Activated T-cell treated with anti-CD3 and anti-CD28 coated beads, Interleukin-2, amount 50 U/mL, for 4 hours (primary cell): ENCODE measurements around the gene PFDN5. TPM values are rescaled to one million over a fixed set of nuclear protein-coding genes. Genes with fewer than 3 reads are reported as not detected.
"Not testable (repeated sequence)": the region's sequence is repeated elsewhere in the genome, so short reads cannot be mapped to it uniquely, and the experiment has no call there.

Source experiments
- ATAC-seq, 2 donors: fragments of 200-7000 bp; cut with Tn5 transposase; one replicate each; pipeline ENCODE4 v1.10.0; 2021
- DNase-seq: peaks from one replicate; pipeline ENCODE4 v3.0.0-alpha.2; 2020
- H3K27me3 Mint-ChIP-seq: one replicate; pipeline ENCODE4 v1.8.0; 2021; ENCODE audit warnings: low read depth, mixed read lengths
- H3K36me3 Mint-ChIP-seq: one replicate; pipeline ENCODE4 v1.8.0; 2022; ENCODE audit warnings: mixed read lengths; ENCODE audit not compliant: insufficient read depth
- H3K4me1 Mint-ChIP-seq: one replicate; pipeline ENCODE4 v1.8.0; 2021; ENCODE audit warnings: low read depth, mixed read lengths
- H3K4me3 Mint-ChIP-seq: one replicate; pipeline ENCODE4 v1.8.0; 2021; ENCODE audit warnings: mild to moderate bottlenecking, moderate library complexity, mixed read lengths
- H3K9me3 Mint-ChIP-seq: one replicate; pipeline ENCODE4 v1.8.0; 2021; ENCODE audit warnings: mixed read lengths
- total RNA-seq, 3 donors: library from RNA; stranded (reverse); gene quantifications; one replicate each; pipeline ENCODE4 v1.2.1, GENCODE V29; 2021

PFDN5 gene
- total RNA-seq, 3 donors from 2014 or later = 393 to 403 (median 400) TPM

DNA sequence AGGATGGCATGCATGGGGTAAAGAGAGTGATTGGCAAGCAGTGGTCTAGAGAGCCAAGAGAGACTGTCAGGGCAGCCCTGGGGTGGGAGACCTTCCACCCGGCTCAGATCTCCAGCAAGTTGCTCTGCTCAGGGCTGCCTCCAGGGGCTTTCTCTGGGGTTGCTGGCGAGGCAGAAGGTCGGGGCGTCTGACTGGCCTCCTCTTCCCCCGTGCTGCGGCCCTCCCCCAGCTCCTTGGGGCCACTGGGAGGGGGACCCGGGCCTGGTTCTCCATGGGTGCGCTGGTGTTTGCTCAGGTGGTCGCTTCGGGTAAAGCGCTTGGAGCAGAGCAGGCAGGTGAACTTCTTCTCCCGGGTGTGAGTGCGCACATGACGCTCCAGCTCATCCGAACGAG lies 32.7 kb downstream of the PFDN5 start:
- peaks cover 18% of the 10 kb centered on the region for H3K4me1 Mint-ChIP-seq
- no peak for DNase-seq
- H3K36me3 Mint-ChIP-seq = no peaks in the 10 kb centered on the region
- H3K4me3 Mint-ChIP-seq = no peak overlapping the region
- no peaks in the 10 kb centered on the region for H3K9me3 Mint-ChIP-seq
- H3K27me3 Mint-ChIP-seq = peaks cover under 1% of the 10 kb centered on the region
- no peak for ATAC-seq

DNA sequence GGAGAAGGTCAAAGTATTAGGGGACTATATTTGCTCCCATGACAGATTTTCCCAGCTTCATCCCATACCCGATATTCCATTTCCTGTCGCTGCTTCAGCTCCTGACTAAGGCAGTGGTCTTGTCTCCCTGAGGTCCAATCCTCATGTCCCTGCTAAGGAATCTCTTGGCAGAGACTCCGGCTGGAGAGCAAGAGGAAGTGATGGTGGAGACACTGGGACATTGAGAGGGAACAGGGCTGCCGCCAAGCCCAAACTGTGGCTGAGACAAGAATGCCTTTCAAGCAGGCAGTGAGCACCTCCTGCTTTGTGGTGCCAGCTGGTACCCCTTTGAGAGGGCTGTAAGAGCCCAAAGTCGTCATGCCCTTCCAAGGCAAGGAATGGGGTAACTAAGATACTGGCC lies 35.3 kb downstream of the PFDN5 start:
- Mint-ChIP-seq H3K9me3 (no peaks in the 10 kb centered on the region), H3K27me3 (peaks cover 16% of the 10 kb centered on the region), H3K4me1 (peaks cover 5% of the 10 kb centered on the region), H3K36me3 (no peaks in the 10 kb centered on the region), H3K4me3 (no peak overlapping the region)
- ATAC-seq (no peak), DNase-seq (no peak)

DNA sequence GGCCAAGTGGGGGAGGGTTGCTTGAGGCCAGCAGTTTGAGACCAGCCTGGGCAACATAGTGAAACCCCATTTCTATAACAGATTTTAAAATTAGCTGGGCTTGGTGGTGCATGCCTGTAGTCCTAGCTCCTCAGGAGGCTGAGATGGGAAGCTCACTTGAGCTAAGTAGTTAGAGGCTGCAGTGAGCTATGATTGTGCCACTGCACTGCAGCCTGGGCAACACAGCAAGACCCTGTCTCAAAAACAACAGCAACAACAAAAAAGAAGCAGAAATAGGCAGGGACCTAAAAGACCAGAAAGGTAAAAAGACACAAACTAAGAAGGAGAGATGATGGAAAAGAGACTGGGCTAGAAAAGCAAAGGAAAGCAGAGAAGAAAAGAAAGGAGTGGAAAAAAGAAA lies 37.0 kb downstream of the PFDN5 start:
- H3K36me3 Mint-ChIP-seq, DNase-seq, ATAC-seq, H3K4me3 Mint-ChIP-seq, H3K9me3 Mint-ChIP-seq, H3K4me1 Mint-ChIP-seq: not testable (repeated sequence)
- peaks cover 28% of the 10 kb centered on the region for H3K27me3 Mint-ChIP-seq

DNA sequence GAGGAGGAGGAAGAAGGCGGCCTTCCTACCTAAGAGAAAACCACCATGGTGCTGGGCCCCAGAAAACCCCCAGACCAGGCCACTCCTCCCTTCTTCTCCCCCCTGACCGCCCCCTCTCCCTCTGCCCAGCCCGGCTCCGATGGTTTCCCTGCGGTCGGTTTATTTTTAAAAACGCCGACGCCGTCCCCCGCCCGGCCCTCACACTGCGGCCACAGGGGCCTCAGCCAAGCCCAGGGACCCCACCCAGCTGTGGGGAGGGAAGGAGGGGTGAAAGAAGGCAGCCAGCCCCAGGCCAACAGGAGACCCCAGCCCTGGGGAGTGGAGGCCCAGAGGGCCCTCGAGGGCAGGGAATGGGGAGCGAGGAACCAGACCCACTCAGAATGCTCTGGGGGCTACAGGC lies 37.4 kb downstream of the PFDN5 start:
- H3K4me1 Mint-ChIP-seq = no peaks in the 10 kb centered on the region
- H3K9me3 Mint-ChIP-seq = no peaks in the 10 kb centered on the region
- no peak overlapping the region for H3K4me3 Mint-ChIP-seq
- peaks cover 32% of the 10 kb centered on the region for H3K27me3 Mint-ChIP-seq
- no peak for DNase-seq
- no peak for ATAC-seq
- no peaks in the 10 kb centered on the region for H3K36me3 Mint-ChIP-seq

DNA sequence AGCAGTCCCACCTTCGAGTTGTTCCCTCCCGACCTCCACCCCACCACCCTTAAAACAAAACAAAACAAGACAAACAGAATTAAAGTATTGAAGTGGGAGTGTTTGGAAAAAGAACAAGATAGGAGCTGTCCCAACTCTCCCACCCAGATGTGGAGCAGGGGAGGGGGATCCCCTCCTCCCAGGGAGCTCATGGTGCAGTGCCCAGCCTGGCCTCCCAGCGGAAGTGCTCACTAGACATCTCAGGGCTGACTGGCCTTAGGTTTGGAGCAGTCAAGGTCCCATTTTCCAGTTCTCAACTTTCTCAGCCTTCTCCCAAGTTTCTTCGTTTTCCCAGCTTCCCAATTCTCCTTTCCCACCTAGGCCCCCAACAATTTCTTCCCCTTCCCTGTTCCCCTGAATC lies 37.9 kb downstream of the PFDN5 start:
- Mint-ChIP-seq H3K36me3 (no peaks in the 10 kb centered on the region), H3K27me3 (peaks cover 36% of the 10 kb centered on the region), H3K4me3 (no peak overlapping the region), H3K4me1 (no peaks in the 10 kb centered on the region), H3K9me3 (no peaks in the 10 kb centered on the region)
- ATAC-seq = no peak
- DNase-seq = no peak

DNA sequence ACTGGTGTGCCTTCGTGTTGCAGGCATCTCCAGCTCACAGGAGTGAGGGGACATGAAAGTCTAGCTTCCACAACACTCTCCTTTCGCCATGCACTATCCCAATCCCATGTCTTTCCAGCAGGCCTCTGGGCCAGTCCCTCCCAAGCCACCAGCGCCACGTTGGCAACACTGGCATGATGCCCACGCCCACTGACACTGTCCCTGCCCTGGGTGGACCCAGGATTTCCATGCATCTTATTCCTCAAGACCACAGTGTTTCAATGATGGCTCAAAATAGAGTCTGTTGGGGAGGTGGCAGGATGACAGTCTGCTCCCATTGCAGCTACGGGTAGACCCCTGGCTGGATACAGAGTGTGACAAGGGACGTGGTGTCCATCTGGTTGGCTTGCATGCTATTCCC lies 38.5 kb downstream of the PFDN5 start:
- no peak overlapping the region for H3K4me3 Mint-ChIP-seq
- H3K36me3 Mint-ChIP-seq = no peaks in the 10 kb centered on the region
- ATAC-seq (no peak), DNase-seq (no peak)
- no peaks in the 10 kb centered on the region for H3K9me3 Mint-ChIP-seq
- H3K4me1 Mint-ChIP-seq = no peaks in the 10 kb centered on the region
- H3K27me3 Mint-ChIP-seq = peaks cover 39% of the 10 kb centered on the region

DNA sequence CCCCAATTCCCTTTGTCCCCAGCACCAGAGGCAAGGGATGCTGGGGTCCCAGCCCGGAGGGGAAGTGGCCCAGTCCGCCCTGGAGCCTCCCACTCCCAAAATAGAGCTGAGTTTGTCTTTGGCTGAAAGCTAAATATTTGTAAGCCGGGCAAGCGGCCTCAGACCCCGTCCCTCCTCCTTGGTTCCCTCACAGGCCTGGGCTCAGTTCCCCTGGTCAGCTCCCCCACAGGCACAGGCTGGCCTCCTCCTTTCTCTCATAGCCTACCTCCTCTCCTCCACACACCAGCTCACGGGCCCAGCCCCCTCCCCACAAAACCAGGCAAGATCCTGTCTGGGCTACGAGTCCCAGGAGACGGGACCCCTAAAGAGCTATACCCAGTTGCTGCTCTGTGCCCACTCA lies 39.5 kb downstream of the PFDN5 start:
- no peak for ATAC-seq
- no peaks in the 10 kb centered on the region for H3K9me3 Mint-ChIP-seq
- peaks cover 40% of the 10 kb centered on the region for H3K27me3 Mint-ChIP-seq

DNA sequence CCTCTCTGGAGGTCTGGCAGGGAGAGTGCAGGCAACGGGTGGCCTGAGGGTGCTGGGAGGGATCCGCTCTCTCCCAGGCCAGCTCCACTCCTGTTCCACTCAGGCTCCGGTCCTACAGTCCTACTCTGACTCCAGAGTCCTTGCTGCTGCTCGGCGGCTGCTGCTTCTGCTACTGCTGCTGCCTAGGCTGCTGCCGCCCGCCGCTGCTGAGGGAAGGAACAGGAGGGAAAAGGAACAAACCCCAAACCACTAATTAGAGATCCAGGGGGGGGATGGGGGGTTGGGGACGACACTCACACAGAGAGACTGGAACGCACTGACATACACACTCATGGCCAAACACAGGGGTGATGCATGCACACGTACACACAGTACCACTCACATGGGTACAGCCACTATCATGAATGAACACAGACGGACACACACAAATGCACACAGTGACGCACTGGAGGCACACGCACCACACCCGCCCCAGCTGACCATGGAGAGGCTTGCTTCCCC lies 40.9 kb downstream of the PFDN5 start, which contains the start of gene SP7:
TSS of gene SP7 (minus strand) at position 174 of the 501 bp plus-strand sequence. CDS start 708 bp downstream, outside the sequence.
- DNase-seq = no peak
- Mint-ChIP-seq H3K36me3 (no peaks in the 10 kb centered on the region), H3K9me3 (no peaks in the 10 kb centered on the region), H3K27me3 (peaks cover 41% of the 10 kb centered on the region), H3K4me1 (peaks cover 2% of the 10 kb centered on the region), H3K4me3 (no peak within 1 kb of the TSS)
- ATAC-seq = no peak

More for the DNA sequence above, 39.5 kb downstream of the PFDN5 start:
- Mint-ChIP-seq H3K4me3 (no peak overlapping the region), H3K36me3 (no peaks in the 10 kb centered on the region), H3K4me1 (no peaks in the 10 kb centered on the region)
- DNase-seq = no peak

DNA sequence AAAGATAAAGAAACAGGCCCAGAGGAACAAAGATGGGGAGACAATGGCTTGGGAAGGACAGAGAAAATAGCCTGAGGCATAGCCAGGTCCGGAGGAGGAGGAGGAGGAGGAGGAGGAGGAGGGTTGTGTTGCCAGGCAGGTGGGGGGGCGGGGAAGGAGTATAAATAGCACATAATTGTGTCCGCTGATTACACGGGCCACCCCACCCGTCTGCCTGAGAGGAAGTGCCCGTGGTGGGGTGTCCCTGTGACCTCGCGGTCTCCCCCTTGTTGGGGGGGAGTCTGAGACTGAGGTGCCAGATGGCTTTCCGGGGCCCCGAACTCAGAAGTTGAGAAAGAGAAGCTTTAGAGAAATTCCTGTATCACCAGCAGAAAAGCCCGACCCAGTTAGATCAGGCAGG lies 42.7 kb downstream of the PFDN5 start:
- ATAC-seq (no peak), DNase-seq (no peak)
- Mint-ChIP-seq H3K4me3 (no peak overlapping the region), H3K27me3 (peaks cover 41% of the 10 kb centered on the region), H3K9me3 (no peaks in the 10 kb centered on the region), H3K4me1 (peaks cover 2% of the 10 kb centered on the region), H3K36me3 (no peaks in the 10 kb centered on the region)

DNA sequence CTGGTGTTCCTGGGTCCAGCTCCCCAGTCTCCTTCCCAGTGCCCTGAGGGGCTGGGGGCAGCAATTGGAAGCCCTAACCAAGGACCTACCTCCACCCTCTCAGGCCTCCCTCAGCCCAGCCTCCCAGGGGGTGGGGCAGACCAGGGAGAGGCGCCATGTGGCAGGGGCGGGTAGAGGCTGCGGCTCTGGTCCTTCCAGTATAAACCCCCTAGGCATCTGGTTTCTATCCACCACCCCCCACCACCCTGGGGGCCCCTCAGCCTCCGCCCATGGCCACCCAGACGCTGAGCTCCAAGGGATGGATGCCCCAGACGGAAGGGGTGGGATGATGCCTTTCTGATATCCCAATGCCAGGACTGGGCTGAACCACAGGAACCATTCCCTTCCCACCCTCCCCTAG lies 43.6 kb downstream of the PFDN5 start:
- no peak for ATAC-seq
- no peak for DNase-seq
- no peaks in the 10 kb centered on the region for H3K9me3 Mint-ChIP-seq
- peaks cover 33% of the 10 kb centered on the region for H3K27me3 Mint-ChIP-seq
- no peak overlapping the region for H3K4me3 Mint-ChIP-seq
- no peaks in the 10 kb centered on the region for H3K36me3 Mint-ChIP-seq
- H3K4me1 Mint-ChIP-seq = peaks cover 5% of the 10 kb centered on the region

DNA sequence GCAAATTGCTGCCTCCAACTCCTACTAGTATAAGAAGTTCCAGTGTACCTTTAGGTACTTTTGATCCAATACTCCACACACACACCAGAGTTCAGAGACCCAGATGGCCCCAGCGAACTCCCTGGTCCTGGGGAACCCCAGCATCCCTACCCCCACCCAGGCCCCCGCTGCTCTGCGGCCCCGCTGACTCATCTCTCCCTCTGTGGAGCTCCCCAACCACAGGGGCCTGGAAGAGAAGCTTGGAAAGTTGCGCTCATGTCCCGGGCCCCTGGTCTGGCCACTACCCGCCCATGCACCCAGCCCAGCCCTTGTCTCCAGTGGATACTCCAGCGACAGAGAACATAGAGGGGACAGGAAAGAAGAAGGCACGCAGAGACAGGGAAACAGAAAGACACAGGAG lies 45.1 kb downstream of the PFDN5 start:
- DNase-seq = no peak

DNA sequence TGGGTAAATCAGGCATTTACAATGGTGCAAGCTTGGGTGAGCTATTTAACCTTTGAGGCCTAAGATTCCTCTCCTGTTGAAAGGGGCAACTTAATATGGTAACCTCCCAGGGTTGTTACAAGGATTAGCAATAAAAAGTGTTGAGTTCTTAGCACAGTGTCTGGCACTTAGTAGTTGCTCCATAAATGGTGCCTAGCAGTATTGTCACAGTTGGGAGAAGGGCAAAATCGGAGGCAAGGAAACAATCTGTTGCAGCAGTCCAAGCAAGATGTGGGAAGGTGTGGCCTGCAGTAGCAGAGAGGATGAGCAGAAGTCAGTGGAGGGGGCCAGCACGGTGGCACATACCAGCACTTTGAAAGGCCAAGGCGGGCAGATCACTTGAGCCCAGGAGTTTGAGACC lies 48.1 kb downstream of the PFDN5 start:
- DNase-seq (no peak), ATAC-seq (no peak)
- Mint-ChIP-seq H3K27me3 (peaks cover 3% of the 10 kb centered on the region), H3K4me1 (peaks cover 14% of the 10 kb centered on the region), H3K4me3 (peak overlapping the region; percentile 12), H3K36me3 (no peaks in the 10 kb centered on the region), H3K9me3 (no peaks in the 10 kb centered on the region)

More for the DNA sequence above, 45.1 kb downstream of the PFDN5 start:
- Mint-ChIP-seq H3K4me3 (no peak overlapping the region), H3K4me1 (peaks cover 14% of the 10 kb centered on the region), H3K36me3 (no peaks in the 10 kb centered on the region), H3K27me3 (peaks cover 25% of the 10 kb centered on the region), H3K9me3 (no peaks in the 10 kb centered on the region)
- ATAC-seq = no peak

DNA sequence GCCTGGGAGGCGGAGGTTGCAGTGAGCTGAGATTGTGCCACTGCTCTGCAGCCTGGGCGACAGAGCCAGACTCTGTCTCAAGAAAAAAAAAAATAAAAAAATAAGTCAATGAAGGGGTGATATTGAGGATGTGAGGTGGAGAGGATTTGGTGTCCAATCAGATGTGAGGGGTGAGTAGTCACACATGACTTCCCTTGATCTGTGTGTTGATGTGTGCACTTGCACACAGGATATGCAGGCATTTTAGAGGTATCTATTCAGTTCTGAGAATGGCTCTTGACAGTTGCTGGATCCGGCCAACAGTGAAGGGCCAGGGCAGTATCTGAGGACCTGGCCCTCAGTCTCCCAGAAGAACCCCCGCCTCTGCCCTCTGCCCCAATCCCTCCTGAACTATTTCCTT lies 48.6 kb downstream of the PFDN5 start:
- Mint-ChIP-seq H3K4me1 (peaks cover 14% of the 10 kb centered on the region), H3K27me3 (peaks cover 2% of the 10 kb centered on the region), H3K4me3 (peak overlapping the region; percentile 63), H3K9me3 (no peaks in the 10 kb centered on the region), H3K36me3 (no peaks in the 10 kb centered on the region)
- DNase-seq (no peak), ATAC-seq (peak in 1 of 2 donors; percentile 13)

DNA sequence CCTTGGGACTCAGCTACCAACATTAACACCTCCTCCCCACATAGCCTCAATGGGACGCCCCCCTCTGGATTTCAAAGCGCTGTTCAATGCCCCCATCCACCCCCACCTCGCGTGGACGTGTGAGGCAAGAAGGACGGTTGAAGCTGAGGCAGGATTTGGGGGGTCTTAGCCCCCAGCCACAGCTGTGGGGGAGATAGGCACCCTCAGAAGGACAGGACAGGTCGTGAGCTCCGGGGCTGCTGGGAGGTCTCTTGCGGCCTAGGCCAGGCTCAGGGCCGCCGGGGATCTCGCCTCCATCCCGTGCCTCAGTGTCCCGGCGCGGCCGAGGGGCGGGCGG lies 49.1 kb downstream of the PFDN5 start:
- no peak for DNase-seq
- peaks cover 2% of the 10 kb centered on the region for H3K27me3 Mint-ChIP-seq
- peak; percentile 4 to 11 for ATAC-seq
- H3K4me1 Mint-ChIP-seq = peaks cover 14% of the 10 kb centered on the region
- H3K36me3 Mint-ChIP-seq = no peaks in the 10 kb centered on the region
- H3K9me3 Mint-ChIP-seq = no peaks in the 10 kb centered on the region
- peak overlapping the region; percentile 63 for H3K4me3 Mint-ChIP-seq

DNA sequence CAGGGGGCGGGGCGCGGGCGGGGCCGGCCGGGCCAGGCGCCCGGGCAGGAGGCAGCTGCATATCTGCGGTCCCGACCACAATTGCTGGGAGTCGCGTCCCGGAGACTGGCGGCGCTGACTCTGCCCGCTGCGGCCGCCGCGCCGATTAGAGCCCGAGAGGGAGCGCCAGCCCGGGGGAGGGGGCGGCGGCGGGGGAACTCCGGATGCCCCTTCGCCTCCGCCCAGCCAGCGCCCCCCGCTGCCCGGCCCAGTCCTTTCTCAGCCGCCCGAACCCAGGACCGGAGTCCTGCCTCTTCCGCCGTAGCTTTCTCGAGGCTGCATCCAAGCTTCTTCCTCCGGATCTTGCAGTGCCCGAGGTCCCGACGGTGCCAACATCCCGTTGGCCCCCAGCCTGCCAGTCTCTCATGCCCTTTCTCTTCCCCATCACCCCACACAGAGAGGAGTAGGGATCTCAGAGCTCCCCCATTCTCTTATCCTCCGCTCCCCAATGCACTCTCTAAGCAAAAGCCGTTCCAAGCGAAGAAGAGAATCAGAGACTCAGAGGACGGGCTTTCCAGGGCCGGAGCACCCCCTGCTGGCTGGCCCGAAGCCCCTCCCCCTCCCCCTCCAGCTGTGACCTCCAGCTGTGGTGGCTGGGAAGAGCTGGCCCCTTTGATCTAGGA lies 49.6 kb downstream of the PFDN5 start:
- Mint-ChIP-seq H3K27me3 (no peaks in the 10 kb centered on the region), H3K36me3 (no peaks in the 10 kb centered on the region)
- DNase-seq = peak; percentile 68

More for the DNA sequence above, 49.6 kb downstream of the PFDN5 start:
- peak; percentile 82 to 83 for ATAC-seq
- peaks cover 14% of the 10 kb centered on the region for H3K4me1 Mint-ChIP-seq
- no peaks in the 10 kb centered on the region for H3K9me3 Mint-ChIP-seq
- H3K4me3 Mint-ChIP-seq = peak overlapping the region; percentile 95
